Measurements from ENCODE around the gene TSPAN7.

Gene TSPAN7

GRCh38 chrX:38678821-38679220, 117.5 kb downstream of the TSPAN7 start:
- TF ChIP-seq, protein P1, sequence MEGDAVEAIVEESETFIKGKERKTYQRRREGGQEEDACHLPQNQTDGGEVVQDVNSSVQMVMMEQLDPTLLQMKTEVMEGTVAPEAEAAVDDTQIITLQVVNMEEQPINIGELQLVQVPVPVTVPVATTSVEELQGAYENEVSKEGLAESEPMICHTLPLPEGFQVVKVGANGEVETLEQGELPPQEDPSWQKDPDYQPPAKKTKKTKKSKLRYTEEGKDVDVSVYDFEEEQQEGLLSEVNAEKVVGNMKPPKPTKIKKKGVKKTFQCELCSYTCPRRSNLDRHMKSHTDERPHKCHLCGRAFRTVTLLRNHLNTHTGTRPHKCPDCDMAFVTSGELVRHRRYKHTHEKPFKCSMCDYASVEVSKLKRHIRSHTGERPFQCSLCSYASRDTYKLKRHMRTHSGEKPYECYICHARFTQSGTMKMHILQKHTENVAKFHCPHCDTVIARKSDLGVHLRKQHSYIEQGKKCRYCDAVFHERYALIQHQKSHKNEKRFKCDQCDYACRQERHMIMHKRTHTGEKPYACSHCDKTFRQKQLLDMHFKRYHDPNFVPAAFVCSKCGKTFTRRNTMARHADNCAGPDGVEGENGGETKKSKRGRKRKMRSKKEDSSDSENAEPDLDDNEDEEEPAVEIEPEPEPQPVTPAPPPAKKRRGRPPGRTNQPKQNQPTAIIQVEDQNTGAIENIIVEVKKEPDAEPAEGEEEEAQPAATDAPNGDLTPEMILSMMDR (conservative IDR thresholded peaks at IDR 0.05; ENCODE audit: low read length) = no peak
- TF ChIP-seq EZH2phosphoT487 (IDR thresholded peaks at IDR 0.05; ENCODE audit: borderline replicate concordance) = no peak
- H3K4me1 ChIP-seq (ENCODE audit: insufficient read depth, low read length, poor library complexity, severe bottlenecking) = no peaks in the 10 kb centered on the region
- H4K20me1 ChIP-seq (ENCODE audit: insufficient read depth, low read length, poor library complexity, severe bottlenecking) = peaks cover 19% of the 10 kb centered on the region
- H3K9me3 ChIP-seq (ENCODE audit: insufficient read depth, low read depth, low read length) = no peaks in the 10 kb centered on the region
- no peaks in the 10 kb centered on the region for H3K9me2 ChIP-seq (replicated peaks; ENCODE audit: low read depth, low read length)
- H3F3A ChIP-seq (ENCODE audit: low read depth) = no peaks in the 10 kb centered on the region
- H3K4me2 ChIP-seq (ENCODE audit: low read depth, low read length, poor library complexity, severe bottlenecking) = no peak overlapping the region
- no peak overlapping the region for H3K9ac ChIP-seq (ENCODE audit: low read depth, low read length, poor library complexity, severe bottlenecking)
- no peak overlapping the region for H3K4me3 ChIP-seq (ENCODE audit: low read length, poor library complexity, severe bottlenecking)
- no peak overlapping the region for H2AFZ ChIP-seq (ENCODE audit: low read length)
- H3K79me2 ChIP-seq (ENCODE audit: insufficient read depth, low read length) = 0 out of 2 replicates have a peak, but pooled peaks cover 5% of the 10 kb centered on the region
- H3K36me3 ChIP-seq (ENCODE audit: insufficient read depth, low read length) = peaks cover 98% of the 10 kb centered on the region
- no peaks in the 10 kb centered on the region for H3K27me3 ChIP-seq (ENCODE audit: insufficient read depth, low read length, poor library complexity, severe bottlenecking)

DNA sequence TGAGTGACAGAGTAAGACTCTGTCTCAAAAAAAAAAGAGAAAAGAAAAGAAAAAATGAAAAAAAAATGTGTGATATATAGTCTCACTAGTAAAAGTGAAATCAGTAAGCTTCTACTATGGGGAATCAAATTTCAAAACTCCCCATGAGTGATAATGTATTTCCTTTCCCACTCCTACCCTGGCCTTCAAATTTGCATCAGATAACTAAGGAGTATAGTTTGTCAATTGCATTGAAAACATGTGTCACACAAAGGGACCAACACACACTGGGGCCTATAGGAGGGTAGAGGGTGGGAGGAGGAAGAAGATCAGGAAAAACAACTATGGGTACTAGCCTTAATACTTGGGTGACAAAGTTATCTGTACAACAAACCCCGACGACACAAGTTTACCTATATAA, 118.4 kb downstream of the TSPAN7 start:
- TF ChIP-seq EZH2phosphoT487 (IDR thresholded peaks at IDR 0.05; ENCODE audit: borderline replicate concordance) = no peak
- TF ChIP-seq, protein P1 (conservative IDR thresholded peaks at IDR 0.05; ENCODE audit: low read length) = no peak
- H4K20me1 ChIP-seq (ENCODE audit: insufficient read depth, low read length, poor library complexity, severe bottlenecking) = peaks cover 14% of the 10 kb centered on the region
- no peaks in the 10 kb centered on the region for H3F3A ChIP-seq (ENCODE audit: low read depth)
- H3K9me2 ChIP-seq (replicated peaks; ENCODE audit: low read depth, low read length) = no peaks in the 10 kb centered on the region
- H3K9me3 ChIP-seq (ENCODE audit: insufficient read depth, low read depth, low read length) = no peaks in the 10 kb centered on the region
- H3K79me2 ChIP-seq (ENCODE audit: insufficient read depth, low read length) = 0 out of 2 replicates have a peak, but pooled peaks cover 5% of the 10 kb centered on the region
- H3K9ac ChIP-seq (ENCODE audit: low read depth, low read length, poor library complexity, severe bottlenecking) = no peak overlapping the region
- H3K27me3 ChIP-seq (ENCODE audit: insufficient read depth, low read length, poor library complexity, severe bottlenecking) = no peaks in the 10 kb centered on the region
- no peak overlapping the region for H2AFZ ChIP-seq (ENCODE audit: low read length)
- no peak overlapping the region for H3K4me2 ChIP-seq (ENCODE audit: low read depth, low read length, poor library complexity, severe bottlenecking)
- H3K4me1 ChIP-seq (ENCODE audit: insufficient read depth, low read length, poor library complexity, severe bottlenecking) = no peaks in the 10 kb centered on the region
- peaks cover 98% of the 10 kb centered on the region for H3K36me3 ChIP-seq (ENCODE audit: insufficient read depth, low read length)
- H3K4me3 ChIP-seq (ENCODE audit: low read length, poor library complexity, severe bottlenecking) = no peak overlapping the region

- TF ChIP-seq, protein P1 (conservative IDR thresholded peaks at IDR 0.05; ENCODE audit: low read length) = no peak
- no peak for TF ChIP-seq EZH2phosphoT487 (IDR thresholded peaks at IDR 0.05; ENCODE audit: borderline replicate concordance)
- Histone ChIP-seq H3K27me3 (ENCODE audit: insufficient read depth, low read length, poor library complexity, severe bottlenecking) (no peaks in the 10 kb centered on the region), H2AFZ (ENCODE audit: low read length) (no peak overlapping the region), H3K9ac (ENCODE audit: low read depth, low read length, poor library complexity, severe bottlenecking) (no peak overlapping the region), H3K9me3 (ENCODE audit: insufficient read depth, low read depth, low read length) (no peaks in the 10 kb centered on the region), H3F3A (ENCODE audit: low read depth) (no peaks in the 10 kb centered on the region), H3K36me3 (ENCODE audit: insufficient read depth, low read length) (peaks cover 97% of the 10 kb centered on the region), H3K4me2 (ENCODE audit: low read depth, low read length, poor library complexity, severe bottlenecking) (no peak overlapping the region), H4K20me1 (ENCODE audit: insufficient read depth, low read length, poor library complexity, severe bottlenecking) (peaks cover 14% of the 10 kb centered on the region), H3K4me1 (ENCODE audit: insufficient read depth, low read length, poor library complexity, severe bottlenecking) (no peaks in the 10 kb centered on the region), H3K4me3 (ENCODE audit: low read length, poor library complexity, severe bottlenecking) (no peak overlapping the region), H3K9me2 (replicated peaks; ENCODE audit: low read depth, low read length) (no peaks in the 10 kb centered on the region), H3K79me2 (ENCODE audit: insufficient read depth, low read length) (0 out of 2 replicates have a peak, but pooled peaks cover 5% of the 10 kb centered on the region)
These were observed 120.8 kb downstream of the TSPAN7 start for GRCh38 chrX:38682095-38682494.
